Rectal smooth muscle tissue (tissue), 1 donor: ENCODE measurements around the gene GJC1.

ENCODE experiments used
- H3K27ac ChIP-seq: one replicate; pipeline ENCODE4 v1.7.0; 2013; ENCODE audit warnings: low read depth, low read length, inconsistent platforms
- H3K27me3 ChIP-seq: one replicate; pipeline ENCODE4 v1.7.0; 2013; ENCODE audit warnings: low read length; ENCODE audit not compliant: control insufficient read depth, insufficient read depth
- H3K36me3 ChIP-seq: one replicate; pipeline ENCODE4 v1.7.0; 2013; ENCODE audit warnings: low read length; ENCODE audit not compliant: control insufficient read depth, insufficient read depth
- H3K4me1 ChIP-seq: one replicate; pipeline ENCODE4 v1.7.0; 2013; ENCODE audit warnings: low read length; ENCODE audit not compliant: control insufficient read depth, insufficient read depth
- H3K4me3 ChIP-seq: one replicate; pipeline ENCODE4 v1.7.0; 2013; ENCODE audit warnings: low read length
- H3K9ac ChIP-seq: one replicate; pipeline ENCODE4 v1.7.0; 2013; ENCODE audit warnings: low read length

The GJC1 gene

GRCh38 chr17:44829523-44830358 lies at the start of gene GJC1:
Gene GJC1 (minus strand): TSS chr17:44830287. CDS start chr17:44805817, 24,470 bp downstream.
- Histone ChIP-seq H3K4me1 (no peaks in the 10 kb centered on the region), H3K27ac (peak within 1 kb of the TSS; percentile 94), H3K36me3 (no peaks in the 10 kb centered on the region), H3K4me3 (peak within 1 kb of the TSS; percentile 66), H3K9ac (peak within 1 kb of the TSS; percentile 77), H3K27me3 (peaks cover 3% of the 10 kb centered on the region)

DNA sequence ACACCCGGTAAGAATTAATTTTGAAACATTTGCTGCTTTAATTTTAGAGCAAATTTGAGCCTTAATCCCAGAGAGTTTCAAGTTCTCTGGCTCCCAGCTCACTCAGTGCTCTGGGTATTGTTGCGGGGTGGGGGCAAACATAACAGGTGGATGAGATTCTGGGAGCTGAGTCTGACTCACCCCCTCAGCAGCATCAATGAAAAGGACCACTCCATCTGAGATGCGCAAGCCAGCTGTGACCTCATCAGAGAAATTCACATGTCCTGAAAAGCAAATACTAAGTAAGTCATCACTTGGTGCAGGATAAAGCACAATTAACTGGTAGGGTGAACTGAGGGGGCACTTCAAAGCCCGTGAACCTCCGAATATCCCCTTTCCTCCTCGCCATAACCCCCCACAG lies 49.3 kb upstream of the GJC1 start:
- H3K36me3 ChIP-seq = peaks cover 34% of the 10 kb centered on the region
- H3K4me1 ChIP-seq = no peaks in the 10 kb centered on the region
- H3K27me3 ChIP-seq = no peaks in the 10 kb centered on the region
- no peak overlapping the region for H3K9ac ChIP-seq
- H3K4me3 ChIP-seq = no peak overlapping the region
- H3K27ac ChIP-seq = no peak overlapping the region

DNA sequence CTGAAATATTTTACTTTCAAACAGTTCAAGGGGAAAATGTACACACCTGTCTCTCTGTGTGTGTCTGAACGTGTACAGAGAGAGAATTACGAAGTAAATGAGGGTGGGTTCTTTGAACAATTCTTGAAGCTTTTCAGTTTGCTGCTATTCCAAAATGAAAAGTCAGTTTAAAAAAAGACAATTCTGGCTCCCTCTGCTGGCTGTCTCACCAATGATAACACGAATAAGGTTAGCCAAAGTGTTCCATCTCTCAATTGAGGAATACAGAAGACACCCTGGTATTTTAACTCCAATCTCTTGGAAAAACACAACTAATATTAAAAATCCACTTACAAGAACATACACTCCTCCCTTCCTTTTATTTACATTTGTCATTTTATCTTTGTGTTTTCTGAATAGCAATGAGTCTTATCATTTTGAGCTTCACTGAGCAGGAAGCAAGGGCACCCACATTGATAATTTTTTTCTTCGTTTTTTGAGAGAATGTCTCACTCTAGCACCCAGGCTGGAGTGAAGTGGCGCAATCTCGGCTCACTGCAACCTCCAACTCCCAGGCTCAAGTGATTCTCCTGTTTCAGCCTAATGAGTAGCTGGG lies 48.6 kb upstream of the GJC1 start:
- H3K36me3 ChIP-seq = peaks cover 37% of the 10 kb centered on the region

DNA sequence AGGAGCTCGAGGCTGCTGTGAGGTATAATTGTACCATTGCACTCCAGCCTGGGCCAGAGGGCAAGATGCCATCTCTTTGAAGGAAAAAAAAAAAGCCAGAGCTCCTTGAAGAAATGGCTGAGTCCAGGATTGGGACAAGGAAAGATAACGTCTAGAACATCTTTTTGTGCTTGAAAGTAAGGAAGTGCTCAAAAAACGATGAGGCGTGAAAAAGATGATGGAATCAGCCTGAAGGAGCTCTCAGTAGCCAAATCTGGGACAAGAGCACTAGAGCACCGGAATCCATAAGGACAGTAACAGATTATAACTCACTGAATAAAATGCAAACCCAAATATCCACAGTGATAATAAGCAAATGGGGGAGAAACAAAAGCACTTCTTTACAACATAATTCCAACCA lies 47.0 kb upstream of the GJC1 start:
- Histone ChIP-seq H3K27me3 (no peaks in the 10 kb centered on the region), H3K36me3 (peaks cover 30% of the 10 kb centered on the region)

More for the DNA sequence above, 48.6 kb upstream of the GJC1 start:
- no peak overlapping the region for H3K4me3 ChIP-seq
- H3K27ac ChIP-seq = no peak overlapping the region
- H3K4me1 ChIP-seq = no peaks in the 10 kb centered on the region
- no peaks in the 10 kb centered on the region for H3K27me3 ChIP-seq
- no peak overlapping the region for H3K9ac ChIP-seq

GRCh38 chr17:44875761-44876160 lies 45.7 kb upstream of the GJC1 start:
- no peak overlapping the region for H3K4me3 ChIP-seq
- peaks cover 30% of the 10 kb centered on the region for H3K36me3 ChIP-seq
- no peak overlapping the region for H3K9ac ChIP-seq
- H3K27me3 ChIP-seq = no peaks in the 10 kb centered on the region
- no peak overlapping the region for H3K27ac ChIP-seq
- H3K4me1 ChIP-seq = peaks cover 13% of the 10 kb centered on the region

More for the DNA sequence above, 47.0 kb upstream of the GJC1 start:
- Histone ChIP-seq H3K4me1 (peaks cover 8% of the 10 kb centered on the region), H3K27ac (peak overlapping the region; percentile 8), H3K9ac (no peak overlapping the region), H3K4me3 (no peak overlapping the region)

GRCh38 chr17:44872131-44872768 lies 42.2 kb upstream of the GJC1 start:
- no peak overlapping the region for H3K4me3 ChIP-seq
- peaks cover 28% of the 10 kb centered on the region for H3K4me1 ChIP-seq
- H3K27ac ChIP-seq = peak overlapping the region; percentile 82

DNA sequence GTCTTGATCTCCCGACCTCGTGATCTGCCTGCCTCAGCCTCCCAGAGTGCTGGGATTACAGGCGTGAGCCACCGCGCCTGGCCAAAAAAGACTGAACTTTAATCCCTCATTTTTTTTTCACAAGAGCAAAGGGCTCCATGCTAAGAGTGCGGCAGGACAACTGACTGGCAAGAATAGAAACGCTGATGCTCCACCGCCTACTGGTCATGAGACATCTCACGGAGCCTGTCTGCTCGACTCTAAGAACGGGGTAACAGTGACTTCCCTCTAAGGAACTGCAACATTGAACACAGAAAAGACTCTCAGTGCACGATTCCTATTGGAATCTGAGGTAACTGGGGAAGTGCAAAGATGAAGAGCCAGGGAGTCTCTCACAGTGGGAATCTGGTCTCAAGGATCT lies 41.5 kb upstream of the GJC1 start:
- Histone ChIP-seq H3K4me1 (peaks cover 28% of the 10 kb centered on the region), H3K36me3 (peaks cover 29% of the 10 kb centered on the region), H3K4me3 (no peak overlapping the region), H3K27me3 (no peaks in the 10 kb centered on the region), H3K9ac (no peak overlapping the region), H3K27ac (peak overlapping the region; percentile 82)

More at GRCh38 chr17:44872131-44872768, 42.2 kb upstream of the GJC1 start:
- Histone ChIP-seq H3K9ac (no peak overlapping the region), H3K27me3 (no peaks in the 10 kb centered on the region), H3K36me3 (peaks cover 29% of the 10 kb centered on the region)

DNA sequence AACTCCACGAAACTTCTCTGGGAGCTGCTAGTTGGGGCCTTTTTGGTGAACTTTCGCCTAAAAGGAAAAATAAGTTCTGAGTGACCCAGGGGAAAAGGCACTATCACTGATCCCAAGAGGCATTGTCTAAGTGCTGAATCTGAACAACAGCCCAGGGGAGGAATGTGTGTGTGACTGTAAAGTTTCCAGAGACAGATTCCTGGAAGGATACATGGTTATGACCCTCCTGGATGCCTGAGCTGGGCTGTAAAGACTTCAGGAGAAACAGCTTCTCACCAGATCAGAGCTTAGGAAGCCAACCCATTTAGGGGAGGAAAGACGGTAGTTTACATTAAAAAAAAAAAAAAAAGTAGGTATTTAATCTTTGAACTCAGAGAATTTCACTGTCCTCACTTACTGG lies 37.8 kb upstream of the GJC1 start:
- Histone ChIP-seq H3K36me3 (peaks cover 30% of the 10 kb centered on the region), H3K27ac (peak overlapping the region; percentile 90), H3K27me3 (no peaks in the 10 kb centered on the region), H3K4me1 (peaks cover 42% of the 10 kb centered on the region), H3K4me3 (no peak overlapping the region), H3K9ac (no peak overlapping the region)

GRCh38 chr17:44865931-44866330 lies 35.8 kb upstream of the GJC1 start:
- H3K27ac ChIP-seq = peak overlapping the region; percentile 79
- H3K36me3 ChIP-seq = peaks cover 31% of the 10 kb centered on the region
- H3K4me1 ChIP-seq = peaks cover 31% of the 10 kb centered on the region
- no peaks in the 10 kb centered on the region for H3K27me3 ChIP-seq
- no peak overlapping the region for H3K9ac ChIP-seq
- H3K4me3 ChIP-seq = no peak overlapping the region

- Histone ChIP-seq H3K4me1 (peaks cover 31% of the 10 kb centered on the region), H3K27me3 (no peaks in the 10 kb centered on the region), H3K9ac (no peak overlapping the region), H3K36me3 (peaks cover 31% of the 10 kb centered on the region), H3K27ac (peak overlapping the region; percentile 79), H3K4me3 (no peak overlapping the region)
These were observed 35.2 kb upstream of the GJC1 start for GRCh38 chr17:44865231-44865660.

DNA sequence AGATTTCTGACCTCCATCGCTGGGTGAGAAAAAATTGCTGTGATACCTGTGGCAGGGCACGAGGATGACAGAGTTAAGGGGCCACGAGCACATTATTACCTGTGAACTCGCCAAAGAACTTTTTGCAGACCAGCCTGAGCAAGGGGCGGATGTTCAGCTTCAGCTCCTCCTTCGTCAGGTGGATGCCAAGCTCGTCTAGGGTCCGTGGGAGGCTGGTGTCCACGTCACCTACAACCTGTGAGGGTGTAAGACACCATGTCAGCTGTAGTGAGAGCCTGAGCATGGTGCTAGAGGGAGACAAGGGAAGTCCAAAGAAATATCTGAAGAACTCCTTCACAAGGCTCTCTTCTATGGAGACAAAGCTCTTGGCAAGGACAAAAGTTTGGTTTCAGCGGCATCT lies 34.7 kb upstream of the GJC1 start:
- Histone ChIP-seq H3K27ac (peak overlapping the region; percentile 79), H3K4me1 (peaks cover 31% of the 10 kb centered on the region), H3K27me3 (no peaks in the 10 kb centered on the region), H3K4me3 (no peak overlapping the region), H3K36me3 (peaks cover 34% of the 10 kb centered on the region), H3K9ac (no peak overlapping the region)

DNA sequence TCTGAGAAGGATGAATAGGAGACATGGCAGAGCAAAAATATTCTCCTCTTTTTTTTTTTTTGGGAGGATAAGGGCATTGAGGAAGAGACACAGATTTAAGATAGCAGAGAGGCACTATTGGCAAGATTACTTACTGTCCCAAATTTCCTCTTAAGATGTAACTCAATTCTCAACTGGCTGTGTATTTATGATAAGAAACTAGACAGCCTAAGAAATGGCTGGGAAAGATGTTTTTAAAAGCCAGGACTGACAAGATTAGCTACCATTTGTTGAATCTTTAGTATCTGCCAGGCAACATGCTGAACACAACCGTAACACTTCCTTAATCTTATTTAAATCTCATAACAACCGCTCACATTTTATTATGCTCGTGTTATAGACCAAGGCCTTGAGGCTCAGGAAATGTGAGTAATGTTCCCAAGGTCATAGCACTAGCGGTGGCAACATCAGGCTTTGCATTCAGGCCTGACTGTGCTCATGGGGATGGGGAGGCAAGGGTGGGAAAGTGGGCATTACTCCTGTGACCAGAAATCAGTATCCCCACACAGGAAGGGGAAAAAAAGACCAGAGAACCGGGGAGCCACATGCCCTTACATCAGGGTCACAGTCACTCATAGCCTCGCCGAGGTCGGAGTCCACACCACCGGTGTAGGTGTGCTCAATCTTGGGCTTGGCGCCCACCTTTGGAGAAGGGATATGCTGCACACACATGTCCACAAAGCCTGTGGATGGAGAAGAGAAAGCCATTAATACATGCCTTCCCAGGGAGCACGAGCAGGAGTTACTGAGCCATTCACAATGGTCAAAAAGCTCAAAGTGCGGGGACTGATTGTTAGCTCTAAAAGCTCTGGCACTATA lies 33.2 kb upstream of the GJC1 start:
- Histone ChIP-seq H3K4me1 (peaks cover 23% of the 10 kb centered on the region), H3K36me3 (peaks cover 38% of the 10 kb centered on the region), H3K9ac (no peak overlapping the region), H3K27ac (peak overlapping the region; percentile 79), H3K27me3 (no peaks in the 10 kb centered on the region), H3K4me3 (no peak overlapping the region)
